PC-3 (cell line): ENCODE results near the gene FAM83E. TPM values are rescaled to one million over a fixed set of nuclear protein-coding genes. Genes with fewer than 3 reads are reported as not detected.

Source experiments
- ATAC-seq: fragments of 200-7000 bp; cut with Tn5 transposase; 2 replicates; pipeline ENCODE4 v1.9.1; 2020; ENCODE audit warnings: mild to moderate bottlenecking, moderate library complexity
- BruUV-seq: library from RNA; stranded (reverse); fragments of 400-500 nt; replicated peaks from 2 replicates; lab custom pipeline; 2021; lab: Mats Ljungman, UMichigan
- CTCF ChIA-PET: fragments of 300-600 bp; sonication (Branson Sonifier 250); formaldehyde crosslinking; loops from one replicate; lab custom pipeline; 2022; ENCODE audit warnings: antibody characterized with exemption; lab: Charles Lee
- POLR2A ChIA-PET: fragments of 300-600 bp; sonication (Branson Sonifier 250); formaldehyde crosslinking; loops from one replicate; lab custom pipeline; 2022; ENCODE audit warnings: antibody characterized with exemption; ENCODE audit not compliant: unreplicated experiment; lab: Charles Lee
- DNase-seq: peaks from one replicate; pipeline ENCODE4 v3.0.0-alpha.2; 2015
- H2AFZ ChIP-seq: fragments of 300-600 bp; sonication (generic); 2 replicates; pipeline ENCODE4 v1.6.0; 2016; ENCODE audit warnings: antibody characterized with exemption, low read length
- H3F3A ChIP-seq: fragments of 300-600 bp; sonication (generic); one replicate; pipeline ENCODE4 v1.6.0; 2017; ENCODE audit warnings: antibody characterized with exemption, low read length, control low read depth, mild to moderate bottlenecking; ENCODE audit not compliant: unreplicated experiment
- H3K27ac ChIP-seq: fragments of 300-600 bp; sonication (generic); 2 replicates; pipeline ENCODE4 v1.5.1; 2016; ENCODE audit warnings: mild to moderate bottlenecking, low read length
- H3K27me3 ChIP-seq: fragments of 300-600 bp; sonication (generic); 2 replicates; pipeline ENCODE4 v1.6.1; 2016; ENCODE audit warnings: low read length, mixed read lengths
- H3K36me3 ChIP-seq: fragments of 300-600 bp; sonication (generic); 2 replicates; pipeline ENCODE4 v1.6.1; 2016; ENCODE audit warnings: low read depth, mixed run types, low read length, mixed read lengths
- H3K4me1 ChIP-seq: fragments of 300-600 bp; sonication (generic); 2 replicates; pipeline ENCODE4 v1.5.1; 2016; ENCODE audit warnings: low read length; ENCODE audit not compliant: insufficient read depth
- H3K4me2 ChIP-seq: fragments of 300-600 bp; sonication (generic); 2 replicates; pipeline ENCODE4 v1.6.0; 2016; ENCODE audit warnings: low read length
- H3K4me3 ChIP-seq: fragments of 300-600 bp; sonication (generic); 2 replicates; pipeline ENCODE4 v1.5.1; 2016; ENCODE audit warnings: mild to moderate bottlenecking, low read length, mixed read lengths
- H3K79me2 ChIP-seq: fragments of 300-600 bp; sonication (generic); 2 replicates; pipeline ENCODE4 v1.6.1; 2017; ENCODE audit warnings: low read length, mixed read lengths
- H3K9ac ChIP-seq: fragments of 300-600 bp; sonication (generic); 2 replicates; pipeline ENCODE4 v1.6.0; 2016; ENCODE audit warnings: mild to moderate bottlenecking, low read length
- H3K9me2 ChIP-seq: fragments of 300-600 bp; sonication (generic); replicated peaks from 2 replicates; pipeline ENCODE4 v1.6.1; 2016; ENCODE audit warnings: mixed run types, low read length, mixed read lengths
- H3K9me3 ChIP-seq: fragments of 300-600 bp; sonication (generic); 2 replicates; pipeline ENCODE4 v1.6.1; 2016; ENCODE audit warnings: low read length, mixed read lengths
- H4K20me1 ChIP-seq: fragments of 300-600 bp; sonication (generic); 2 replicates; pipeline ENCODE4 v1.6.1; 2016; ENCODE audit warnings: low read length, mixed read lengths
- CTCF ChIP-seq: fragments of 300-600 bp; sonication (generic); conservative IDR thresholded peaks from 2 replicates; pipeline ENCODE4 v1.5.1; 2017; ENCODE audit warnings: antibody characterized with exemption, low read depth, mild to moderate bottlenecking, low read length
- EZH2 ChIP-seq: fragments of 300-600 bp; sonication (generic); IDR thresholded peaks from one replicate; pipeline ENCODE4 v1.6.1; 2017; ENCODE audit warnings: antibody characterized with exemption, mild to moderate bottlenecking, low read length; ENCODE audit not compliant: unreplicated experiment
- EZH2phosphoT487 ChIP-seq: fragments of 300-600 bp; sonication (generic); IDR thresholded peaks from 2 replicates; pipeline ENCODE4 v1.6.1; 2018; ENCODE audit warnings: mild to moderate bottlenecking, antibody characterized with exemption, low read length, borderline replicate concordance
- intact Hi-C: fragments of 100-400 bp; cut with micrococcal nuclease; formaldehyde crosslinking; loops from 2 replicates; pipeline ENCODE4 v1.9.0; 2023
- total RNA-seq: library from RNA; depleted of rRNA; stranded (reverse); fragments of >200 nt; gene quantifications from 2 replicates; pipeline ENCODE4 v1.2.3, GENCODE V29; 2014

Gene FAM83E
- total RNA-seq, 1 experiment from 2014 or later, result 4.6 TPM

DNA sequence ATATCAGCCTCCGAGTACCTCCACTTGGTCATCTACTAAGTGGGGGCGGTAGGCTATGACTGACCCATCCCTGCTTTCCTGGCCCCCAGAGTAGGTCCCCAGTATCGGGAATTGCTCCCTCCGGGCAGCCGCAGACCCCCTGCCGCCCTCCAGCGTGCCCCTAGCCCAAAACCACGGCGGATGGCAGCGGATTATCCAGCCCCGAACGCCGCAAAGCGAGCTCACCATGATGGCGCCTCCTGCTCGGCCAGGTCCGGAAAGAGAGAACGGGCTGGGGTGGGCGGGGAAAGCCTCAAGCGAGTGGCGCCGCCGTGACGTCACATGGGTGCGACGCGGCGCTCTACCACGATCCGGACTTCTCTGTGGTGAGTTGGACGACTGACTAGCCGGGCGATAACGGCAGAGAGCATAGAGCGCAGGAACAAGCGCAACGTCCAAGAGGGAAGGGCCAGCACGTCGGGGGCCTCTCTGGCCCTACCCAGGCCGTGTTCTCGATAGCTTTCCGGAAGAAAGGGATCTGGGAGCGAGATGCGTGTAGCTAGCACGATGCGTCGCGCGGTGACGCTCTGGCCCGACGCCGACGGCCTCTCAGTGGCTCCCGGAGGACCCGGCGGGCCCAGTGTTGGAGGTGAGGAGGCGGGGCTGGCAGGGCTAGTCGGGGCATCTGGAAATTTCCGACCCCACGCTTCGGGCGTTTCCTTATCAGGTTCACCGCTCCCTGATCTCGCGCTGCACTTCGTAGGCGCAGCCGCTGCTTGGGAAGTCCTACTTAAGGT lies 4.2 kb upstream of the FAM83E start, which contains the start of the genes RPL18 and SPHK2:
Gene RPL18 (minus strand): TSS at position 263 of the 776 bp plus-strand sequence. CDS start 35 bp downstream, at position 228.
Gene SPHK2 (plus strand): TSS at position 591 of the 776 bp plus-strand sequence. CDS start 1,009 bp downstream, outside the sequence.
- DNase-seq, result peak; percentile 96
- Histone ChIP-seq H3K9ac (peak within 1 kb of the TSS; percentile 99), H3K36me3 (peaks cover 35% of the 10 kb centered on the region), H2AFZ (peak within 1 kb of the TSS; percentile 87), H3K4me1 (peaks cover 27% of the 10 kb centered on the region), H3K4me3 (peak within 1 kb of the TSS; percentile 100), H3K9me3 (no peaks in the 10 kb centered on the region), H3K9me2 (no peaks in the 10 kb centered on the region), H3F3A (no peaks in the 10 kb centered on the region), H3K27ac (peak within 1 kb of the TSS; percentile 47), H3K27me3 (no peaks in the 10 kb centered on the region), H4K20me1 (peaks cover 32% of the 10 kb centered on the region), H3K79me2 (peaks cover 42% of the 10 kb centered on the region), H3K4me2 (peak within 1 kb of the TSS; percentile 98)
- TF ChIP-seq EZH2phosphoT487, result no peak
- no peak for TF ChIP-seq CTCF
- TF ChIP-seq EZH2, result no peak
- intact Hi-C loops, result loop anchor here (1.0 kb wide), 1 partner anchor 18 kb away; the partner anchor contains the start of gene DBP
- ChIA-PET CTCF (interaction anchor here (0.6 kb wide), 1 partner anchor 56 kb away, joined by 3 read pairs; no protein-coding TSS in a partner anchor), POLR2A (interaction anchor here (0.5 to 0.6 kb wide), 7 partner anchors 14 to 1301 kb away, joined by 3 to 9 read pairs (median 5); no protein-coding TSS in a partner anchor)
- ATAC-seq, result peak; percentile 91
- BruUV-seq, result no TSS peak

DNA sequence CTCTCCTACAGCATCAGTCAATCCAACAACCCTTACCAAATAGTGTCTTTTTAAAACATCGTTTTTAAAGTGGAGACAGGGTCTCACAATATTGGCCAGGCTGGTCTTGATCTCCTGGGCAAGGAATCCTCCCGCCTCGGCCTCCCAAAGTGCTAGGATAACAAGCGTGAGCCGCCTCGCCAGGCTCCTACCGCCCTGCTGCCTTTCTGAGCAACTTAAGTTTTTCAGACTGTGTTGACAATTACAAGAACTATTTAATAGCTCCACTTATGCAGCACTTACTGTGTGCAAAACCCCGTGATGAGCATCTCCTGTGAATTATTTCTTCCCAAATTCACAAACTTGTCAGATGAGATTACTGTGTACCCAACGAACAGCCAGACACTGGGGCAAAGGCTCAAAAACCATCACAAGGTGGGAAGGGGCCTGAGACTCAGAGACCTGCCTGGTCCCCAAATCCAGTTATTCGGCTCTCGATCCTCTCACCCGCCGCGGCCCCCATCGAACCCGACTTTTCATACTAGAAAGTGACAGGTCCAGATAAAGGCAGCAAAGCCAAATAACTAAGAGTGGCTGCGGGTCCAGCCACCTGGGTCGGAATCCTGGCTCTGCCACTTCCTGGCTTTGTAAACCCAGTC lies 3.5 kb upstream of the FAM83E start:
- H3K4me1 ChIP-seq, result peaks cover 27% of the 10 kb centered on the region
- H3K27ac ChIP-seq, result peak overlapping the region; percentile 44
- ChIA-PET POLR2A (interaction anchor here (0.5 to 0.6 kb wide), 2 partner anchors 25 to 307 kb away, joined by 5 to 9 read pairs; no protein-coding TSS in a partner anchor), CTCF (interaction anchor here (0.6 kb wide), 1 partner anchor 55 kb away, joined by 3 read pairs; no protein-coding TSS in a partner anchor)
- TF ChIP-seq CTCF (no peak), EZH2phosphoT487 (no peak), EZH2 (no peak)
- H4K20me1 ChIP-seq, result peaks cover 32% of the 10 kb centered on the region
- H3K9me2 ChIP-seq, result no peaks in the 10 kb centered on the region
- peak overlapping the region; percentile 99 for H3K9ac ChIP-seq
- H3K27me3 ChIP-seq, result no peaks in the 10 kb centered on the region
- intact Hi-C loops, result no loop called here
- H2AFZ ChIP-seq, result no peak overlapping the region
- peak overlapping the region; percentile 98 for H3K4me2 ChIP-seq
- DNase-seq (no peak), ATAC-seq (no peak)
- H3K4me3 ChIP-seq, result peak overlapping the region; percentile 100
- no peaks in the 10 kb centered on the region for H3K9me3 ChIP-seq
- peaks cover 42% of the 10 kb centered on the region for H3K79me2 ChIP-seq
- H3K36me3 ChIP-seq, result peaks cover 35% of the 10 kb centered on the region
- H3F3A ChIP-seq, result no peaks in the 10 kb centered on the region
- TSS peak; percentile 79 for BruUV-seq
